Fibroblast of the aortic adventitia (primary cell): ENCODE measurements around the gene PTTG1IP. TPM values are rescaled to one million over a fixed set of nuclear protein-coding genes. Genes with fewer than 3 reads are reported as not detected.

Source experiments
- DNase-seq: peaks from one replicate; pipeline ENCODE4 v3.0.0-alpha.2; 2010; ENCODE audit warnings: low read depth
- H3K4me3 ChIP-seq: 2 replicates; pipeline ENCODE4 v1.5.1; 2011; ENCODE audit warnings: low read depth, mild to moderate bottlenecking, control low read depth, low read length, moderate library complexity
- total RNA-seq: library from RNA; depleted of rRNA; stranded (reverse); fragments of >200 nt; gene quantifications from 2 replicates; pipeline ENCODE4 v1.2.3, GENCODE V29; 2012; ENCODE audit warnings: low replicate concordance
- TF ChIP-seq, protein P1 (sequence below): IDR thresholded peaks from 2 replicates; pipeline ENCODE4 v1.5.1; 2011; ENCODE audit warnings: mild to moderate bottlenecking, low read length, control low read depth, inconsistent platforms; ENCODE audit not compliant: insufficient read depth

PTTG1IP gene
- total RNA-seq, 1 donor = 226 TPM

DNA sequence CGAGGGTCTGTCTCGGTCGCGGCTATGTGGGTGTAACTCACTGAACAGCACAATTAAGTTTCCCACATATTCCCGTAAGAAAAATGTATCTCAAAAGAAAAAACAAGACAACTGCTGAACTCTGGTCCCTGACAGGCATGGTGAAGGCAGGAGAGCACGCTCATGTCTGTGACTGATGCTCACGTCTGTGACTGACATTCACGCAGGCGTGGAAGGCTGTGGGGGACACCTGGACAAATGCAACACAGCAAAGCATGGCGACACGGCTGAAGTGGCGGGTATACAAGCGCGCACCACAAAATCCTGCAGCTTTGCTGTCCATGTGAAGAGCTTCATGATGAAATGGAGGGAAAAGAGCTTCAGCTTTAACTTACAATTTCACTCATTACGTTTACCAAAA, 6.0 kb downstream of the PTTG1IP start:
- DNase-seq = no peak
- TF ChIP-seq, protein P1, sequence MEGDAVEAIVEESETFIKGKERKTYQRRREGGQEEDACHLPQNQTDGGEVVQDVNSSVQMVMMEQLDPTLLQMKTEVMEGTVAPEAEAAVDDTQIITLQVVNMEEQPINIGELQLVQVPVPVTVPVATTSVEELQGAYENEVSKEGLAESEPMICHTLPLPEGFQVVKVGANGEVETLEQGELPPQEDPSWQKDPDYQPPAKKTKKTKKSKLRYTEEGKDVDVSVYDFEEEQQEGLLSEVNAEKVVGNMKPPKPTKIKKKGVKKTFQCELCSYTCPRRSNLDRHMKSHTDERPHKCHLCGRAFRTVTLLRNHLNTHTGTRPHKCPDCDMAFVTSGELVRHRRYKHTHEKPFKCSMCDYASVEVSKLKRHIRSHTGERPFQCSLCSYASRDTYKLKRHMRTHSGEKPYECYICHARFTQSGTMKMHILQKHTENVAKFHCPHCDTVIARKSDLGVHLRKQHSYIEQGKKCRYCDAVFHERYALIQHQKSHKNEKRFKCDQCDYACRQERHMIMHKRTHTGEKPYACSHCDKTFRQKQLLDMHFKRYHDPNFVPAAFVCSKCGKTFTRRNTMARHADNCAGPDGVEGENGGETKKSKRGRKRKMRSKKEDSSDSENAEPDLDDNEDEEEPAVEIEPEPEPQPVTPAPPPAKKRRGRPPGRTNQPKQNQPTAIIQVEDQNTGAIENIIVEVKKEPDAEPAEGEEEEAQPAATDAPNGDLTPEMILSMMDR = no peak
- no peak overlapping the region for H3K4me3 ChIP-seq

DNA sequence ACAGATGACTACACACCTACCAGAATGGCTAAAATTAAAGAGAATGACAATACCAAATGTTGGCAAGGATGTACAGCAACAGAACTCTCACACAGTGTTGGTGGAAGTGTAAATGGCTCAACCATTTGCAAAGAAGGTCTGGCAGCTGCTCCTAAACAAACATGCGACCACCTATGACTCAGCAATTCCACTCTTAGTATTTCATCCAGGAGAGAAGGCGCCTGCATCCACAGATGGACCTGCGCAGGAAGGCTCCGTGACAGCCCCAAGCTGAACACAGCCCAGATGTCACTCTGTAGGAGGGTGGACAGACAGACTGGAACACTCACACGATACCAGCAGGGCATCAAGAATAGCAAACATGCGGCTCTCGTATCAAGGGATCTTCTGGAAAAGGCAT, 6.7 kb downstream of the PTTG1IP start:
- DNase-seq = peak; percentile 51
- H3K4me3 ChIP-seq = no peak overlapping the region

DNA sequence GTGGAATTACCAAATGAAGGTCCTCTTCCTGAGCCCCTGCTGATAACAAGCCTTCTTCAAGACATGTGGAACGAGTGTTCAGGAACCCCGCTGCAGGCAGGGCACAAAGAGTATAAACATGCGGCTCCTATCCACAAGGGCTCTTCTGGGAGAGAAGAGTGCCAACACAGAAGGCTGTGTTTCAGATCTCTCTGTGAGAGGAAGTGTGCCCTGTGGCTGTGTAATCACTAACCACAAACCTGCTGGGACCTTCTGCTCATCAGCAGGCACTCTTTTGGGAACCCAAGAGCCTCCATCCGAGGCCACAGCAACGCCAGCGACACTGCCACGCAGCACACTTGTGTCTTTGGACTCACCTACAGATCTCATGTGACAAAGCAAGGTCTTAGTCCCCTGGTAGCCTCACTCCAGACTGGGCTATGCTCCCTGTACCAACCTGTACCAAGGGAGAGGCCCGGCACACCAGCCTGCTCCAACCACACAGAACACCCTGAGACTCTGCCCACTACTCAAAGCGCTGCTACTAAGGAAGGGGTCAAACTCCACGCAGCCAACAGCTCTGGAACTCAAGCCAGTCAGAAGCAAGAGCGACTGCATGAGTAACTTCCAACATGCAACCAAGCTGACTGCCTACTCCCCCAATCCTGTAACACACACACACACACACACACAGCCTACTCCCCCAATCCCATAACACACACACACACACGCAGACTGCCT, 7.8 kb downstream of the PTTG1IP start:
- TF ChIP-seq, protein P1 = no peak
- DNase-seq = no peak
- no peak overlapping the region for H3K4me3 ChIP-seq

More for the DNA sequence above, 6.7 kb downstream of the PTTG1IP start:
- TF ChIP-seq, protein P1 = no peak

DNA sequence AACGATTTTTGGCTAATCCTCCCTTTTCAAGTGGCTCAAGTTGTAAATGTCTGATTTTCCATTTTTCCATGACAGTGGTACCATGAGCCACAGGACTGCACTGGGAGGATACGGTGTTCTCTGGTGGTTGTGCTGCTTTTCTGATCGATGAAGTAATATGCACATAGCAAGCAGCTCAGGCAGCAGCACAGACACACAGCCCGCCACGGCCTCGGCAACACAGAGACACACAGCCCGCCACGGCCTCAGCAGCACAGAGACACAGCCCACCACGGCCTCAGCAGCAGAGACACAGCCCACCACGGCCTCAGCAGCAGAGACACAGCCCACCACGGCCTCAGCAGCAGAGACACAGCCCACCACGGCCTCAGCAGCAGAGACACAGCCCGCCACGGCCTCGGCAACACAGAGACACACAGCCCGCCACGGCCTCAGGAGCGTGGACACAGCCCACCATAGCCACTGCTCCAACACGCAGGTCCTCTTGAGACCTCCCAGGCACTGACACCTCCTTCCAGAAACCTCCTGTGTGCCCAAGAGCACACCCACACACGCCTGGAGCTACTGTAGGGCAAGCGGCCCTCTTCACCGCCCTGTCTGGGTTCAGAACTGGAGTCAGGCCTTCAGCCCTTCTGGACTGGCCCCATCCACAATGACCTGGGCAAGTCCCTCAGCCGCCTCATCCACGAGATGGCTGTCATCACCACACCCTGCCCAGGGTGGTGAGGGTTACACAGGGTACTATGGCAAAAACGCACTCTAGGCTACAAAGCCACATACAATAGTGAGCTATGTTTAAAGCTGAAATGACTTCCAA, 10.4 kb downstream of the PTTG1IP start:
- TF ChIP-seq, protein P1 = no peak
- no peak for DNase-seq
- no peak overlapping the region for H3K4me3 ChIP-seq

DNA sequence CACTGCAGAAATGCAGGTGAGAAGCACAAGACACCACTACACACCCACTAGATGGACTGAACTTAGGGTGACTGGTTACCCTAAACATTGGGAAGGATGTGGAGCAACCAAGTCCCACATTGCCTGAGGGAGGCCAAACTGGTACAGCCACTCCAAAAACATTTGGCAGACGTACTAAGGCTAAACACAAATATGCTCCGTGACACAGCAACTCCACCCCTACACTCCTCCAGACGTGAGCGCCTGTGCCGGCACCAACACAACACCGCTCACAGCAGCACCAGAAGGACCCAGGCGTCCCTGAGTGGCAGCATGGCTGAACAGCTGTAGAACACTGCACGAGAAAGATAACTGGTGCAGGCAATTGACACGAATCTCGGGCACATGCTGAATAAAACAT, 14.7 kb downstream of the PTTG1IP start:
- TF ChIP-seq, protein P1 = no peak
- no peak overlapping the region for H3K4me3 ChIP-seq
- no peak for DNase-seq

DNA sequence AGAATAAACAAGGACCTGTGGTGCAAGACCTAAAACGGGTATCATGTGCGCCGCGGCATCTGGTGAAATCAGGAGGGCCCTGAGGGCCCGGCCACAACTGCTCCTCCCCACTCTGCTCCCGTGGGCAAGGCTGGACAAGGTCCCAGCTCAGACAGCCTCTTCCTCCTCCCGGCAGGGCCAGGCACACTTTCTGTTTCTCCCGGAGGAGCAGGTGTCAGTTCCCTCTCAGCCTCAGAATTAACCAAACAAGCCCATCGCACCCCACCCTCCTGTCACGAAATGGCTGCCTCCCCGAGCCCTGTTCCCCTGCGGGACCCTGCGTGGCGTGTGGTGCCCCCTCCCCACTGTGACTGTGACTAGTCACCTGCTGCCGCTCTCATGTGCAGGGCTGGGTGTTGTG, 15.2 kb downstream of the PTTG1IP start:
- TF ChIP-seq, protein P1 = no peak
- no peak for DNase-seq
- H3K4me3 ChIP-seq = no peak overlapping the region
